HCT116 (cell line): ENCODE data around the gene BACH1. TPM values are rescaled to one million over a fixed set of nuclear protein-coding genes. Genes with fewer than 3 reads are reported as not detected.

Experiments used
- ATAC-seq: fragments of 200-7000 bp; cut with Tn5 transposase; 2 replicates; pipeline ENCODE4 v1.9.1; 2020; ENCODE audit warnings: mild to moderate bottlenecking, moderate library complexity
- BruUV-seq: library from RNA; stranded (reverse); fragments of 400-500 nt; replicated peaks from 2 replicates; lab custom pipeline; 2021; lab: Mats Ljungman, UMichigan
- CTCF ChIA-PET: fragments of 300-600 bp; sonication (Branson Sonifier 250); formaldehyde crosslinking; loops from one replicate; lab custom pipeline; 2021; ENCODE audit warnings: antibody characterized with exemption; lab: Charles Lee
- POLR2A ChIA-PET: fragments of 300-600, 350-600 bp; sonication (Branson Sonifier 250); formaldehyde crosslinking; loops from one replicate; lab custom pipeline; 2021; ENCODE audit warnings: antibody characterized with exemption; lab: Charles Lee
- RAD21 ChIA-PET, 2 experiments: fragments of 300-600 bp; sonication (Branson Sonifier 250); formaldehyde crosslinking; loops; one replicate each; lab custom pipeline; 2023; ENCODE audit warnings: low total read pairs in 2 of 2; ENCODE audit not compliant: uncharacterized antibody in 2 of 2, unreplicated experiment in 2 of 2, low non-redundant PET in 1 of 2; lab: Charles Lee
- DNase-seq: peaks from one replicate; pipeline ENCODE4 v3.0.0-alpha.2; 2010; ENCODE audit warnings: low read depth, low spot score
- H2AFZ ChIP-seq: fragments of 200-600 bp; shearing (Covaris generic), sonication (generic); 2 replicates; pipeline ENCODE4 v1.6.1; 2017; ENCODE audit warnings: low read depth, mixed run types, mixed read lengths, antibody characterized with exemption, low read length; ENCODE audit not compliant: poor library complexity, severe bottlenecking
- H3K27ac ChIP-seq: 2 replicates; pipeline ENCODE4 v1.5.1; 2012; ENCODE audit warnings: low read depth, low read length
- H3K27me3 ChIP-seq: fragments of 200-600 bp; sonication (generic); 2 replicates; pipeline ENCODE4 v1.6.1; 2016; ENCODE audit warnings: mixed run types, low read length, mixed read lengths; ENCODE audit not compliant: insufficient read depth
- H3K36me3 ChIP-seq, 2 experiments: fragments of 200-500 bp in 1 of 2; fragments of 200-600 bp in 1 of 2; sonication (Bioruptor generic) in 1 of 2; sonication (generic) in 1 of 2; 2 replicates each; pipeline versions ENCODE4 v1.5.1 to v1.6.1; 2014 to 2016; ENCODE audit warnings: low read length in 2 of 2, inconsistent platforms in 1 of 2, mixed read lengths in 1 of 2, mixed run types in 1 of 2; ENCODE audit not compliant: insufficient read depth in 2 of 2, control insufficient read depth in 1 of 2
- H3K4me1 ChIP-seq, 2 experiments: fragments of 200-600 bp in 1 of 2; sonication (generic) in 1 of 2; 2 replicates each; pipeline versions ENCODE4 v1.5.1 to v1.6.1; 2012 to 2017; ENCODE audit warnings: low read length in 2 of 2, inconsistent platforms in 1 of 2, mild to moderate bottlenecking in 1 of 2, mixed read lengths in 1 of 2, mixed run types in 1 of 2, moderate library complexity in 1 of 2; ENCODE audit not compliant: insufficient read depth in 2 of 2, control insufficient read depth in 1 of 2
- H3K4me2 ChIP-seq: fragments of 200-600 bp; sonication (generic); 2 replicates; pipeline ENCODE4 v1.6.1; 2017; ENCODE audit warnings: mixed run types, low read length, mixed read lengths
- H3K4me3 ChIP-seq, 2 experiments: fragments of 200-600 bp in 1 of 2; sonication (generic) in 1 of 2; replicated peaks in 1 of 2; 2 replicates each; pipeline ENCODE4 v1.5.1; 2011 to 2016; ENCODE audit warnings: low read length in 2 of 2, control low read depth in 1 of 2, low read depth in 1 of 2, mild to moderate bottlenecking in 1 of 2, mixed read lengths in 1 of 2, mixed run types in 1 of 2
- H3K79me2 ChIP-seq: fragments of 200-600 bp; sonication (generic); 2 replicates; pipeline ENCODE4 v1.6.1; 2017; ENCODE audit warnings: mild to moderate bottlenecking, mixed run types, low read length, moderate library complexity, mixed read lengths; ENCODE audit not compliant: insufficient read depth
- H3K9ac ChIP-seq: fragments of 200-600 bp; sonication (generic); 2 replicates; pipeline ENCODE4 v1.6.1; 2016; ENCODE audit warnings: low read length, mixed read lengths
- H3K9me2 ChIP-seq: fragments of 200-600 bp; sonication (generic), shearing (Covaris generic); 2 replicates; pipeline ENCODE4 v1.6.1; 2017; ENCODE audit warnings: mixed run types, mild to moderate bottlenecking, moderate library complexity; ENCODE audit not compliant: insufficient read depth
- H3K9me3 ChIP-seq, 2 experiments: fragments of 200-500 bp in 1 of 2; fragments of 200-600 bp in 1 of 2; sonication (Bioruptor generic) in 1 of 2; sonication (generic) in 1 of 2; 2 replicates each; pipeline ENCODE4 v1.6.1; 2014 to 2017; ENCODE audit warnings: low read length in 2 of 2, mixed read lengths in 2 of 2, inconsistent platforms in 1 of 2, low read depth in 1 of 2, mild to moderate bottlenecking in 1 of 2, mixed run types in 1 of 2, moderate library complexity in 1 of 2; ENCODE audit not compliant: control insufficient read depth in 1 of 2, insufficient read depth in 1 of 2
- H4K20me1 ChIP-seq: fragments of 200-600 bp; sonication (generic), shearing (Covaris generic); 2 replicates; pipeline ENCODE4 v1.6.1; 2017; ENCODE audit warnings: mixed run types, mild to moderate bottlenecking, moderate library complexity; ENCODE audit not compliant: insufficient read depth
- CBX3 ChIP-seq: IDR thresholded peaks from 2 replicates; pipeline ENCODE4 v1.6.1; 2012; ENCODE audit warnings: low read depth
- CEBPB ChIP-seq: IDR thresholded peaks from 2 replicates; pipeline ENCODE4 v1.6.1; 2012; ENCODE audit warnings: low read depth
- ELF1 ChIP-seq: IDR thresholded peaks from 2 replicates; pipeline ENCODE4 v1.6.1; 2012; ENCODE audit warnings: low read depth, borderline replicate concordance
- EZH2 ChIP-seq: fragments of 200-600 bp; sonication (generic); IDR thresholded peaks from 2 replicates; pipeline ENCODE4 v1.6.1; 2017; ENCODE audit warnings: antibody characterized with exemption, mixed run types
- EZH2phosphoT487 ChIP-seq: fragments of 200-600 bp; IDR thresholded peaks from 2 replicates; pipeline ENCODE4 v1.6.1; 2018; ENCODE audit warnings: antibody characterized with exemption, borderline replicate concordance
- FOSL1 ChIP-seq: IDR thresholded peaks from 2 replicates; pipeline ENCODE4 v1.6.1; 2012; ENCODE audit warnings: low read depth
- JUND ChIP-seq: IDR thresholded peaks from 2 replicates; pipeline ENCODE4 v1.6.1; 2012
- RAD21 ChIP-seq: IDR thresholded peaks from 2 replicates; pipeline ENCODE4 v1.6.1; 2012; ENCODE audit warnings: low read depth, mild to moderate bottlenecking
- SIN3A ChIP-seq: IDR thresholded peaks from 2 replicates; pipeline ENCODE4 v1.6.1; 2012; ENCODE audit warnings: low read depth
- SRF ChIP-seq: IDR thresholded peaks from 2 replicates; pipeline ENCODE4 v1.6.1; 2012; ENCODE audit warnings: low read depth
- TCF7L2 ChIP-seq: IDR thresholded peaks from 2 replicates; pipeline ENCODE4 v1.7.0; 2011; ENCODE audit warnings: borderline replicate concordance, inconsistent platforms; ENCODE audit not compliant: insufficient read depth, insufficient read length; ENCODE audit errors: extremely low read depth
- ZNF274 ChIP-seq: fragments of 200-500 bp; sonication (Bioruptor generic); IDR thresholded peaks from 2 replicates; pipeline ENCODE4 v1.6.1; 2014; ENCODE audit warnings: mild to moderate bottlenecking, low read depth, low read length, inconsistent platforms
- intact Hi-C: fragments of 100-400 bp; cut with micrococcal nuclease; formaldehyde crosslinking; loops from 2 replicates; pipeline ENCODE4 v1.10.0; 2022
- total RNA-seq: library from RNA; stranded (reverse); gene quantifications from one replicate; pipeline ENCODE4 v1.2.1, GENCODE V29; 2021; ENCODE audit not compliant: unreplicated experiment
- TF ChIP-seq, protein P1 (sequence below): IDR thresholded peaks from 2 replicates; pipeline ENCODE4 v1.6.1; 2011; ENCODE audit warnings: mild to moderate bottlenecking, low read length, moderate library complexity; ENCODE audit not compliant: insufficient replicate concordance; ENCODE audit errors: extremely low read depth

Gene BACH1
- total RNA-seq, 1 experiment from 2014 or later = 28.4 TPM

DNA sequence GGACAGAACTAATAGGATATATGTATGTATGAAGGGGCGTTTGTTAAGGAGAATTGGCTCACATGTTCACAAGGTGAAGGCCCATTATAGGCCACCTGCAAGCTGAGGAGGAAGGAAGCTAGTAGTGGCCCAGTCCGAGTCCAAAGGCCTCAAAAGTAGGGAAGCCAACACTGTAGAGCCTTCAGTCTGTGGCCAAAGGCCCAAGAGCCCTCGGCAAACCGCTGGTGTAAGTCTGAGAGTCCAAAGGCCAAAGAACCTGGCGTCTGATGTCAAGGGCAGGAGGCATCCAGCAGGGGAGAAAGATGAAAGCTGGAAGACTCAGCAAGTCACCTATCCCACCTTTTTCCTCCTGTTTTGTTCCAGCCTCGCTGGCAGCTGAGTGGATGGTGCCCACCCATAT is 24.5 kb downstream of the BACH1 start (continued):
- TF ChIP-seq ELF1 (no peak), SIN3A (no peak), CEBPB (no peak), EZH2 (no peak), EZH2phosphoT487 (no peak), TCF7L2 (no peak), JUND (no peak), ZNF274 (no peak)

DNA sequence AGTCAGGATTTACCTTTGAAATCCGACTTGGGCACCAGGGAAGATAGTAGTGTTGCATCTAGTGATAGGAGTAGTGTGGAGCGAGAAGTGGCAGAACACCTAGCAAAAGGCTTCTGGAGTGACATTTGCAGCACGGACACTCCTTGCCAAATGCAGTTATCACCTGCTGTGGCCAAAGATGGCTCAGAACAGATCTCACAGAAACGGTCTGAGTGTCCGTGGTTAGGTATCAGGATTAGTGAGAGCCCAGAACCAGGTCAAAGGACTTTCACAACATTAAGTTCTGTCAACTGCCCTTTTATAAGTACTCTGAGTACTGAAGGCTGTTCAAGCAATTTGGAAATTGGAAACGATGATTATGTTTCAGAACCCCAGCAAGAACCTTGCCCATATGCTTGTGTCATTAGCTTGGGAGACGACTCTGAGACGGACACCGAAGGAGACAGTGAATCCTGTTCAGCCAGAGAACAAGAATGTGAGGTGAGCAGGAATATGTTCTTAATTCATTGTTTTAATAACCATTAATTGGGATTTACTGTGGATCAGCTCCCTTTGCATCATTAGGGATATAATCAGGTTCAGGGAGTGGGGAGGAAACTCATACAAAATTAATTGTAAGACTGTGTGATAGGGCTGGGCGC is 28.3 kb downstream of the BACH1 start:
- BruUV-seq = no TSS peak
- no peaks in the 10 kb centered on the region for H3K9me2 ChIP-seq
- CTCF ChIA-PET = interaction anchor here (1.0 kb wide), 1 partner anchor 163 kb away, joined by 3 read pairs; no protein-coding TSS in a partner anchor
- no peak overlapping the region for H3K4me2 ChIP-seq
- no peaks in the 10 kb centered on the region for H3K27me3 ChIP-seq
- H2AFZ ChIP-seq = no peak overlapping the region
- no peak overlapping the region for H3K9ac ChIP-seq
- no peak overlapping the region for H3K27ac ChIP-seq
- no peak for ATAC-seq
- H3K36me3 ChIP-seq = peaks cover 4 to 9% of the 10 kb centered on the region in 2 experiments
- H3K4me1 ChIP-seq = no peaks in the 10 kb centered on the region; a peak in 1 of 4 replicates
- H4K20me1 ChIP-seq = no peaks in the 10 kb centered on the region
- H3K9me3 ChIP-seq = no peaks in the 10 kb centered on the region
- RAD21 ChIA-PET = no interaction called here
- peaks cover 37% of the 10 kb centered on the region for H3K79me2 ChIP-seq
- DNase-seq = no peak
- H3K4me3 ChIP-seq = no peak overlapping the region
- POLR2A ChIA-PET = no interaction called here
- TF ChIP-seq SRF = no peak
- no peak for TF ChIP-seq CBX3
- TF ChIP-seq FOSL1 = no peak
- no peak for TF ChIP-seq RAD21
- no peak for TF ChIP-seq CEBPB
- TF ChIP-seq TCF7L2 = no peak
- TF ChIP-seq, protein P1, sequence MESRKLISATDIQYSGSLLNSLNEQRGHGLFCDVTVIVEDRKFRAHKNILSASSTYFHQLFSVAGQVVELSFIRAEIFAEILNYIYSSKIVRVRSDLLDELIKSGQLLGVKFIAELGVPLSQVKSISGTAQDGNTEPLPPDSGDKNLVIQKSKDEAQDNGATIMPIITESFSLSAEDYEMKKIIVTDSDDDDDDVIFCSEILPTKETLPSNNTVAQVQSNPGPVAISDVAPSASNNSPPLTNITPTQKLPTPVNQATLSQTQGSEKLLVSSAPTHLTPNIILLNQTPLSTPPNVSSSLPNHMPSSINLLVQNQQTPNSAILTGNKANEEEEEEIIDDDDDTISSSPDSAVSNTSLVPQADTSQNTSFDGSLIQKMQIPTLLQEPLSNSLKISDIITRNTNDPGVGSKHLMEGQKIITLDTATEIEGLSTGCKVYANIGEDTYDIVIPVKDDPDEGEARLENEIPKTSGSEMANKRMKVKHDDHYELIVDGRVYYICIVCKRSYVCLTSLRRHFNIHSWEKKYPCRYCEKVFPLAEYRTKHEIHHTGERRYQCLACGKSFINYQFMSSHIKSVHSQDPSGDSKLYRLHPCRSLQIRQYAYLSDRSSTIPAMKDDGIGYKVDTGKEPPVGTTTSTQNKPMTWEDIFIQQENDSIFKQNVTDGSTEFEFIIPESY = no peak
- intact Hi-C loops = no loop called here
